GM12878 (cell line): ENCODE measurements around the gene POU2F1. TPM values are rescaled to one million over a fixed set of nuclear protein-coding genes. Genes with fewer than 3 reads are reported as not detected.

Source experiments
- ATAC-seq: fragments of 200-7000 bp; cut with Tn5 transposase; 3 replicates; pipeline ENCODE4 v1.9.1; 2020; ENCODE audit warnings: mild to moderate bottlenecking, moderate library complexity
- BruUV-seq: library from RNA; stranded (reverse); fragments of 400-500 nt; replicated peaks from 2 replicates; lab custom pipeline; 2021; lab: Mats Ljungman, UMichigan
- CTCF ChIA-PET: fragments of 300-600 bp; sonication (Branson Sonifier 250); formaldehyde crosslinking; extraction: SDS; loops from one replicate; lab custom pipeline; 2021; ENCODE audit warnings: inconsistent platforms; lab: Yijun Ruan, JAX
- POLR2A ChIA-PET: fragments of 350-600 bp; formaldehyde crosslinking; extraction: SDS; loops from one replicate; lab custom pipeline; 2021; ENCODE audit warnings: inconsistent platforms; lab: Charles Lee
- RAD21 ChIA-PET: fragments of 300-600 bp; sonication (Branson Sonifier 250); formaldehyde crosslinking; loops from one replicate; lab custom pipeline; 2023; ENCODE audit warnings: antibody characterized with exemption; ENCODE audit not compliant: unreplicated experiment; lab: Charles Lee
- SMC1A ChIA-PET: fragments of 300-600 bp; sonication (Branson Sonifier 250); formaldehyde crosslinking; loops from one replicate; lab custom pipeline; 2023; ENCODE audit not compliant: unreplicated experiment, uncharacterized antibody; lab: Charles Lee
- DNase-seq: peaks from one replicate; pipeline ENCODE4 v3.0.0-alpha.2; 2011; ENCODE audit warnings: low read depth, low spot score
- FAIRE-seq: peaks from 3 replicates; lab custom pipeline; 2011; peaks lifted over from hg19 to GRCh38; lab: Jason Lieb, UNC
- H2AFZ ChIP-seq: 2 replicates; pipeline ENCODE4 v1.6.0; 2011; ENCODE audit warnings: low read depth, low read length, control low read depth; ENCODE audit not compliant: control insufficient read depth
- H3K27ac ChIP-seq: 2 replicates; pipeline ENCODE4 v1.5.1; 2011; ENCODE audit warnings: control low read depth; ENCODE audit not compliant: control insufficient read depth, insufficient read depth
- H3K27me3 ChIP-seq, 2 experiments: replicated peaks in 1 of 2; 2 replicates each; pipeline versions ENCODE4 v1.6.0 to v1.6.1; 2011; ENCODE audit warnings: low read length in 1 of 2; ENCODE audit not compliant: control insufficient read depth in 2 of 2, insufficient read depth in 2 of 2
- H3K36me3 ChIP-seq, 2 experiments: 2 replicates each; pipeline ENCODE4 v1.5.1; 2011; ENCODE audit warnings: low read length in 1 of 2; ENCODE audit not compliant: control insufficient read depth in 2 of 2, insufficient read depth in 2 of 2
- H3K4me1 ChIP-seq: 2 replicates; pipeline ENCODE4 v1.6.1; 2011; ENCODE audit warnings: mild to moderate bottlenecking, low read length, moderate library complexity, mixed read lengths; ENCODE audit not compliant: control insufficient read depth, insufficient read depth
- H3K4me2 ChIP-seq: 2 replicates; pipeline ENCODE4 v1.6.0; 2011; ENCODE audit warnings: control low read depth; ENCODE audit not compliant: control insufficient read depth, insufficient read depth
- H3K4me3 ChIP-seq: fragments of 200-600 bp; sonication (generic); 2 replicates; pipeline ENCODE4 v1.5.1; 2016
- H3K79me2 ChIP-seq: 2 replicates; pipeline ENCODE4 v1.6.0; 2011; ENCODE audit warnings: low read length; ENCODE audit not compliant: control insufficient read depth, insufficient read depth
- H3K9ac ChIP-seq: 2 replicates; pipeline ENCODE4 v1.8.0; 2011; ENCODE audit warnings: low read length, control low read depth, mixed read lengths; ENCODE audit not compliant: control insufficient read depth, insufficient read depth
- H3K9me3 ChIP-seq: replicated peaks from 3 replicates; pipeline ENCODE4 v1.5.1; 2011; ENCODE audit warnings: mild to moderate bottlenecking, low read length; ENCODE audit not compliant: control insufficient read depth, insufficient read depth
- H4K20me1 ChIP-seq: 2 replicates; pipeline ENCODE4 v1.6.0; 2011; ENCODE audit not compliant: control insufficient read depth, insufficient read depth
- ETV6 ChIP-seq, 2 experiments: fragments of 450-650 bp in 1 of 2; IDR thresholded peaks in 1 of 2; conservative IDR thresholded peaks in 1 of 2; 2 replicates each; pipeline ENCODE4 v1.6.1; 2014; ENCODE audit warnings: antibody characterized with exemption in 1 of 2, borderline replicate concordance in 1 of 2, low read depth in 1 of 2, mild to moderate bottlenecking in 1 of 2, moderate library complexity in 1 of 2
- NFIC ChIP-seq: IDR thresholded peaks from 2 replicates; pipeline ENCODE4 v1.6.1; 2012; ENCODE audit warnings: low read depth, mild to moderate bottlenecking, inconsistent platforms, low read length, moderate library complexity
- RAD21 ChIP-seq: IDR thresholded peaks from 2 replicates; pipeline ENCODE4 v1.6.1; 2011; ENCODE audit warnings: mild to moderate bottlenecking, low read depth, low read length, moderate library complexity; ENCODE audit not compliant: insufficient read depth
- RELA ChIP-seq: fragments of 450-650 bp; IDR thresholded peaks from 2 replicates; pipeline ENCODE4 v1.8.0; 2014; ENCODE audit warnings: borderline replicate concordance; ENCODE audit not compliant: partially characterized antibody
- TCF3 ChIP-seq: IDR thresholded peaks from 2 replicates; pipeline ENCODE4 v1.6.1; 2012; ENCODE audit warnings: low read depth, mild to moderate bottlenecking, low read length, borderline replicate concordance; ENCODE audit not compliant: insufficient read depth
- WGBS: methylation state at CpG from one replicate; pipeline ENCODE4 v1.1.6; 2016; ENCODE audit warnings: low lambda C conversion rate; ENCODE audit not compliant: insufficient replicate concordance, insufficient coverage; ENCODE audit errors: missing lambda C conversion rate; 5-methylcytosine and 5-hydroxymethylcytosine counted together
- in situ Hi-C: fragments of 300-500 bp; cut with MboI; formaldehyde crosslinking; loops from 9 replicates; pipeline ENCODE4 v1.14.3; 2018; ENCODE audit warnings: mixed read lengths
- intact Hi-C: fragments of 100-400 bp; cut with micrococcal nuclease; formaldehyde crosslinking; loops from one replicate; pipeline ENCODE4 v1.14.2; 2022; ENCODE audit not compliant: unreplicated experiment
- polyA plus RNA-seq, 11 experiments: library from polyadenylated mRNA; depleted of rRNA in 4 of 11; unstranded in 6 of 11; stranded (reverse) in 5 of 11; fragments of >200 nt; fragmentation: Nextera tagmentation in 4 of 11; fragmentation: Illumina TruSeq in 1 of 11; extraction: Ambion mirVana in 4 of 11; extraction: Trizol in 1 of 11; gene quantifications; 1 replicate in 1 of 11; 2 replicates in 10 of 11; pipeline versions ENCODE4 v1.2.1 to v1.2.3, GENCODE V29; 2011 to 2016; ENCODE audit warnings: inconsistent platforms in 2 of 11, missing spikeins in 2 of 11, low read depth in 1 of 11
- total RNA-seq, 4 experiments: library from RNA; depleted of rRNA in 3 of 4; stranded (reverse); fragments of >200 nt in 3 of 4; fragmentation: Illumina TruSeq in 1 of 4; extraction: Trizol in 1 of 4; gene quantifications; 2 replicates each; pipeline versions ENCODE4 v1.2.1 to v1.2.3, GENCODE V29; 2013 to 2021
- TF ChIP-seq, protein P1 (sequence below): IDR thresholded peaks from 2 replicates; pipeline ENCODE4 v1.6.1; 2012; ENCODE audit warnings: improper control_type of control experiment, low read depth, low read length; ENCODE audit not compliant: insufficient replicate concordance
- TF ChIP-seq, protein P2 (sequence below), 3 experiments: IDR thresholded peaks in 2 of 3; conservative IDR thresholded peaks in 1 of 3; 2 replicates each; pipeline ENCODE4 v1.5.1; 2011; ENCODE audit warnings: low read depth in 3 of 3, low read length in 3 of 3, mild to moderate bottlenecking in 3 of 3, control low read depth in 2 of 3, moderate library complexity in 2 of 3, inconsistent platforms in 1 of 3, mixed read lengths in 1 of 3; ENCODE audit not compliant: control insufficient read depth in 2 of 3, insufficient read depth in 1 of 3; ENCODE audit errors: extremely low read depth in 1 of 3

Gene POU2F1
- total and polyA plus RNA-seq, 10 of the 15 experiments (the other 5 are each of a cell fraction or from before 2014, with no cell fraction given) = 2.5 to 21.7 (median 12.5) TPM

DNA sequence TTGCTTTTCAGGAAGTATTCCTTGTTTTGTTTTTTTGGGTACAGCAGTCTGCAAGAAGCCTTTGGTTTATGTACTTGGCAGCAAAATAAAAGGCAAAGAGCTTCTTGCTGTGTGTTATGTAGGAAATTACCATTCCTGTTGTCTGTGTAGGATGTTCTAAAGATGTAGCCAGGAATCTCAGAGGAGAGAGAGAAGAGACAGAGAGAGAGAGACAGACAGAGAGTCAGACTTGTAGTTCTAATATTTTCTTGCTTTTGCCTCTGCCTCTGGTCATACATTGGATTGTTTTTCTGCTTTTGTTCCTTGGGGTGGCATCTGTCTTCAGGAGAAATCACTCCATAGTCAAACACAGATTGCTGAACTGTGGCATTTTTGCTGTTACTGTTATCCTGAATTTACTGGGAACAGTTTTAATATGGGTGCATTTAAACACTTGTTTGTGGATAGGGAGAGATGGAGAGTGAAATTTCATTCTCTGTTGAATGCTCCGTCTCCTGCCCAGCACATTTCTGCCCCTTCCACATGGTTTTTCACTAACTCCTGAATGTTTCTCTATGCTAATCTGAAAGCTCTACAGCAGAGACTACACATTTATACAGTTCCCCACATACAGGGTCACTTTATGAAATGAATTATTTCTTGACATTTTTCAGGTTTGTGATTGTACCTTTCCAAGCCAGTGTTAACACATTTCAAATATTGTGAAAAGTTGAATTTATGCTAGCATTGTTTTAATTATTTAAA lies 49.8 kb downstream of the POU2F1 start:
- FAIRE-seq (peak; percentile 59), ATAC-seq (no peak), DNase-seq (no peak)
- POLR2A ChIA-PET = interaction anchor here (0.6 to 1.5 kb wide), 4 partner anchors 50 to 269 kb away, joined by 3 to 6 read pairs (median 5); partner anchors contain the start of gene POU2F1
- SMC1A ChIA-PET = interaction anchor here (0.6 to 5.7 kb wide), 12 partner anchors 12 to 264 kb away, joined by 3 to 145 read pairs (median 19); no protein-coding TSS in a partner anchor
- TF ChIP-seq RELA = no peak
- no peak for TF ChIP-seq RAD21
- TF ChIP-seq TCF3 = no peak
- TF ChIP-seq, protein P1, sequence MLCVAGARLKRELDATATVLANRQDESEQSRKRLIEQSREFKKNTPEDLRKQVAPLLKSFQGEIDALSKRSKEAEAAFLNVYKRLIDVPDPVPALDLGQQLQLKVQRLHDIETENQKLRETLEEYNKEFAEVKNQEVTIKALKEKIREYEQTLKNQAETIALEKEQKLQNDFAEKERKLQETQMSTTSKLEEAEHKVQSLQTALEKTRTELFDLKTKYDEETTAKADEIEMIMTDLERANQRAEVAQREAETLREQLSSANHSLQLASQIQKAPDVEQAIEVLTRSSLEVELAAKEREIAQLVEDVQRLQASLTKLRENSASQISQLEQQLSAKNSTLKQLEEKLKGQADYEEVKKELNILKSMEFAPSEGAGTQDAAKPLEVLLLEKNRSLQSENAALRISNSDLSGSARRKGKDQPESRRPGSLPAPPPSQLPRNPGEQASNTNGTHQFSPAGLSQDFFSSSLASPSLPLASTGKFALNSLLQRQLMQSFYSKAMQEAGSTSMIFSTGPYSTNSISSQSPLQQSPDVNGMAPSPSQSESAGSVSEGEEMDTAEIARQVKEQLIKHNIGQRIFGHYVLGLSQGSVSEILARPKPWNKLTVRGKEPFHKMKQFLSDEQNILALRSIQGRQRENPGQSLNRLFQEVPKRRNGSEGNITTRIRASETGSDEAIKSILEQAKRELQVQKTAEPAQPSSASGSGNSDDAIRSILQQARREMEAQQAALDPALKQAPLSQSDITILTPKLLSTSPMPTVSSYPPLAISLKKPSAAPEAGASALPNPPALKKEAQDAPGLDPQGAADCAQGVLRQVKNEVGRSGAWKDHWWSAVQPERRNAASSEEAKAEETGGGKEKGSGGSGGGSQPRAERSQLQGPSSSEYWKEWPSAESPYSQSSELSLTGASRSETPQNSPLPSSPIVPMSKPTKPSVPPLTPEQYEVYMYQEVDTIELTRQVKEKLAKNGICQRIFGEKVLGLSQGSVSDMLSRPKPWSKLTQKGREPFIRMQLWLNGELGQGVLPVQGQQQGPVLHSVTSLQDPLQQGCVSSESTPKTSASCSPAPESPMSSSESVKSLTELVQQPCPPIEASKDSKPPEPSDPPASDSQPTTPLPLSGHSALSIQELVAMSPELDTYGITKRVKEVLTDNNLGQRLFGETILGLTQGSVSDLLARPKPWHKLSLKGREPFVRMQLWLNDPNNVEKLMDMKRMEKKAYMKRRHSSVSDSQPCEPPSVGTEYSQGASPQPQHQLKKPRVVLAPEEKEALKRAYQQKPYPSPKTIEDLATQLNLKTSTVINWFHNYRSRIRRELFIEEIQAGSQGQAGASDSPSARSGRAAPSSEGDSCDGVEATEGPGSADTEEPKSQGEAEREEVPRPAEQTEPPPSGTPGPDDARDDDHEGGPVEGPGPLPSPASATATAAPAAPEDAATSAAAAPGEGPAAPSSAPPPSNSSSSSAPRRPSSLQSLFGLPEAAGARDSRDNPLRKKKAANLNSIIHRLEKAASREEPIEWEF = no peak
- no peak for TF ChIP-seq ETV6 (conservative IDR thresholded peaks at IDR 0.05 in 1 of 2, IDR thresholded peaks at IDR 0.05 in 1 of 2; ENCODE audit: borderline replicate concordance in 1 of 2, low read depth in 1 of 2)
- TF ChIP-seq, protein P2, sequence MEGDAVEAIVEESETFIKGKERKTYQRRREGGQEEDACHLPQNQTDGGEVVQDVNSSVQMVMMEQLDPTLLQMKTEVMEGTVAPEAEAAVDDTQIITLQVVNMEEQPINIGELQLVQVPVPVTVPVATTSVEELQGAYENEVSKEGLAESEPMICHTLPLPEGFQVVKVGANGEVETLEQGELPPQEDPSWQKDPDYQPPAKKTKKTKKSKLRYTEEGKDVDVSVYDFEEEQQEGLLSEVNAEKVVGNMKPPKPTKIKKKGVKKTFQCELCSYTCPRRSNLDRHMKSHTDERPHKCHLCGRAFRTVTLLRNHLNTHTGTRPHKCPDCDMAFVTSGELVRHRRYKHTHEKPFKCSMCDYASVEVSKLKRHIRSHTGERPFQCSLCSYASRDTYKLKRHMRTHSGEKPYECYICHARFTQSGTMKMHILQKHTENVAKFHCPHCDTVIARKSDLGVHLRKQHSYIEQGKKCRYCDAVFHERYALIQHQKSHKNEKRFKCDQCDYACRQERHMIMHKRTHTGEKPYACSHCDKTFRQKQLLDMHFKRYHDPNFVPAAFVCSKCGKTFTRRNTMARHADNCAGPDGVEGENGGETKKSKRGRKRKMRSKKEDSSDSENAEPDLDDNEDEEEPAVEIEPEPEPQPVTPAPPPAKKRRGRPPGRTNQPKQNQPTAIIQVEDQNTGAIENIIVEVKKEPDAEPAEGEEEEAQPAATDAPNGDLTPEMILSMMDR (IDR thresholded peaks at IDR 0.05 in 2 of 3, conservative IDR thresholded peaks at IDR 0.05 in 1 of 3; ENCODE audit: control insufficient read depth in 2 of 3, extremely low read depth in 1 of 3, insufficient read depth in 1 of 3, low read depth in 3 of 3, low read length in 3 of 3) = peak in 1 of 3 experiments; percentile 10; a peak in 1 of 6 replicates
- no peak for TF ChIP-seq NFIC
- Histone ChIP-seq H3K27me3 (no peaks in the 10 kb centered on the region), H3K4me3 (no peak overlapping the region), H3K27ac (no peak overlapping the region), H3K4me2 (no peak overlapping the region), H2AFZ (no peak overlapping the region), H3K36me3 (no peaks in the 10 kb centered on the region), H3K9me3 (peaks cover 2% of the 10 kb centered on the region; the same call in 2 of the 3 replicates), H3K79me2 (peaks cover 46% of the 10 kb centered on the region), H4K20me1 (no peaks in the 10 kb centered on the region), H3K4me1 (peaks cover 9% of the 10 kb centered on the region; the same call in 1 of the 2 replicates), H3K9ac (no peak overlapping the region)
- intact Hi-C loops = no loop called here
- in situ Hi-C loops = no loop called here
- CTCF ChIA-PET = interaction anchor here (0.7 to 12.4 kb wide), 13 partner anchors 34 to 283 kb away, joined by 3 to 245 read pairs (median 8); partner anchors contain the start of genes CREG1 and POU2F1
- WGBS = 86% methylated on average over 1 of the region's 1 CpG
- BruUV-seq = no TSS peak
- RAD21 ChIA-PET = interaction anchor here (0.6 to 11.0 kb wide), 14 partner anchors 10 to 263 kb away, joined by 3 to 124 read pairs (median 4); partner anchors contain the start of gene POU2F1
